Stimulated activated naive CD8-positive, alpha-beta T cell treated with anti-CD3 and anti-CD28 coated beads, Interleukin-15, amount 100 ng/mL, for 72 hours (primary cell): ENCODE results near the gene THTPA.
"Not testable (repeated sequence)": the region's sequence is repeated elsewhere in the genome, so short reads cannot be mapped to it uniquely, and the experiment has no call there.

Experiments used
- ATAC-seq: fragments of 150-1000 bp; cut with Tn5 transposase; 2 replicates; pipeline ENCODE4 v1.10.0; 2021; ENCODE audit warnings: mild to moderate bottlenecking, moderate library complexity
- DNase-seq, 2 donors: peaks; one replicate each; pipeline ENCODE4 v3.0.0; 2021 to 2022
- H3K27ac Mint-ChIP-seq, 2 donors: one replicate each; pipeline ENCODE4 v1.8.0; 2022; ENCODE audit warnings: mild to moderate bottlenecking in 2 of 2, mixed read lengths in 2 of 2, moderate library complexity in 2 of 2
- H3K27me3 Mint-ChIP-seq: one replicate; pipeline ENCODE4 v1.8.0; 2022; ENCODE audit warnings: mixed read lengths
- H3K4me1 Mint-ChIP-seq: one replicate; pipeline ENCODE4 v1.8.0; 2022; ENCODE audit warnings: mild to moderate bottlenecking, mixed read lengths
- H3K4me3 Mint-ChIP-seq, 2 donors: one replicate each; pipeline ENCODE4 v1.8.0; 2022; ENCODE audit warnings: mild to moderate bottlenecking in 2 of 2, mixed read lengths in 2 of 2, moderate library complexity in 1 of 2
- H3K9me3 Mint-ChIP-seq, 2 donors: one replicate each; pipeline ENCODE4 v1.8.0; 2022; ENCODE audit warnings: mixed read lengths in 2 of 2

Gene THTPA

DNA sequence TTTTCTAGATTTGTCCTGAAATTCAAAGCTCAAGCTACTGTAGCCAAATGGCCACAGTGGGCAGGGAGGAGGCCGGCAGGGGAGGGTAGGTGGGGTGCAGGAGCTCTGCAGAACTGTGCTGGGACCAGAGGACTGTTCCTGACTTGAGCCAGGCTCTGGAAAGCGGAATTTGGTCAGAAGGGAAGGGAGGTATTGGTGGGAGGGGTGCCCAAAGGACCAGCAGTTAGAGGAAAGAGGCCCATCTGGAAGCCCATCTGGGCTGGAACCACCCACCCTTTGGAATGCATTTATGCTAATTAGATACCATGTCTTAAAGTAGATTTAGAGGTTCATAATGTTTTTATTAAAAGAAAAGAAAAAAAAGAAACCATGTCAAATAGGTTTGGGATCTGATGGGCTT lies 47.0 kb downstream of the THTPA start:
- H3K4me3 Mint-ChIP-seq = no peak overlapping the region
- H3K27me3 Mint-ChIP-seq = no peaks in the 10 kb centered on the region
- peaks cover 26% of the 10 kb centered on the region for H3K4me1 Mint-ChIP-seq
- H3K9me3 Mint-ChIP-seq = no peaks in the 10 kb centered on the region
- no peak for DNase-seq
- no peak overlapping the region for H3K27ac Mint-ChIP-seq
- ATAC-seq = no peak

DNA sequence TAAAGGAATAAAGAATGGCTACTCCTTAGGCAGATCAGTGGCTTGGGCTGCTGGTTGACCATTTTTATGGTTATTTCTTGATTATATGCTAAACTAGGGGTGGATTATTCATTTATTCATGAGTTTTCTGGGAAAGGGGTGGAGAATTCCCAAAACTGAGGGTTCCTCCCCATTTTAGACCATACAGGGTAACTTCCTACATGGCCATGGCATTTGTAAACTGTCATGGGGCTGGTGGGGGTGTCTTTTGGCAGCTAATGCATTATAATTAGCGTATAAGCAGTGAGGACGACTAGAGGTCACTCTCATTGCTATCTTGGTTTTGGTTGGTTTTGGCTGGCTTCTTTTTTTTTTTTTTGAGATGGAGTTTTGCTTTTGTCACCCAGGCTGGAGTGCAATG lies 48.1 kb downstream of the THTPA start:
- Mint-ChIP-seq H3K4me1 (peaks cover 33% of the 10 kb centered on the region), H3K27me3 (no peaks in the 10 kb centered on the region), H3K9me3 (peaks cover 6% of the 10 kb centered on the region in 2 donors), H3K4me3 (no peak overlapping the region), H3K27ac (no peak overlapping the region)
- DNase-seq = no peak
- no peak for ATAC-seq

DNA sequence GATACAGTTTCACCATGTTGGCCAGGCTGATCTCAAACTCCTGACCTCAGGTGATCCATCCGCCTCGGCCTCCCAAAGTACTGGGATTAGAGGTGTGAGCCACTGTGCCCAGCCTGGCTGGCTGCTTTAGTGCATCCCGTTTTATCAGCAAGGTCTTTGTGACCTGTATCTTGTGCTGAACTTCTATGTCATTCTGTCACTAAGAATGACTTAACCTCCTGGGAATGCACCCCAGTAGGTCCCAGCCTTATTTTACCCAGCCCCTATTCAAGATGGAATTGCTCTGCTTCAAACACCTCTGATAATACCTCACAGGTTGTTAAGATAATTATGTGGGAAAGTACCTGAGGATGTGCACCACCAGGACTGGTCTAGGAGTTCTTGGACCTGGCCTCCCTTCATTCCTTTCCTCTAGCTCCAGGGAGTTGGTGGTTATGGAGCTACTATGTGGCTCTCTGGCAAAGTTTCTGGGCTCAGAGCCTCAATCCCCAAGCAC lies 48.7 kb downstream of the THTPA start:
- H3K27me3 Mint-ChIP-seq = no peaks in the 10 kb centered on the region
- ATAC-seq = no peak
- peaks cover 7 to 9% of the 10 kb centered on the region in 2 donors for H3K9me3 Mint-ChIP-seq
- peaks cover 39% of the 10 kb centered on the region for H3K4me1 Mint-ChIP-seq
- H3K27ac Mint-ChIP-seq = no peak overlapping the region
- H3K4me3 Mint-ChIP-seq = no peak overlapping the region
- no peak for DNase-seq

DNA sequence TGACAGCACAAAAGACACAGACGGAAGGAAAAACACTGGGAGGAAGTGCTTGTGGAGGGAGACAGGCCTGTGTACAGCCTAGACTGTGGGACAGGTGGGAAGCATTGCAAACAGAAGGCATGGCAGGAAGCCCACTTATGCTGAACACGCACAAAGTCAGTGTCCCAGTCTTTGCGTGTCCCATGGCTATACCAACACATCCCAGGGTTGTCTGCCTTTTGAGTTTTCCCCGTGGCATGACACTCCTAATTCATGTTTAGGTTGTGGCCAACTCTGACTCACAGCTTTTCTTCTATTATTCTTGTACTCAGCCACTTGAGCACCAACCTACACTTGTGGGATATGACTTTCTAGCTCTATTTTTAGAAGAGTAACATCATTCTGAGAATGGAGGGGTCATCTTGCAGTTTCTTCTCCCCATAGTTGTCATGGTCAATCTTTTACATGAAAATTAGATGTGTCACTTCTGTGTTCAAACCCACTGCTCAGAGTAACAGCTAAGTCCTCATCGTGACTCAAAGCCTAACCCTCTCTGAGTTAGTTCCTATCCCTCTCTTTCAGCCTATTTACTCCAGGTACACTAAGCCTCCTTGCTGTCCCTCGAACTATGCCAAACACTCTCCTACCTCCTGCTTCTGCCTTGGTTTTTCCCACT lies 50.0 kb downstream of the THTPA start:
- peaks cover 48% of the 10 kb centered on the region for H3K4me1 Mint-ChIP-seq
- DNase-seq (peak; percentile 17 to 23), ATAC-seq (peak; percentile 92)
- no peaks in the 10 kb centered on the region for H3K27me3 Mint-ChIP-seq
- peak overlapping the region in 1 of 2 donors; percentile 11 for H3K4me3 Mint-ChIP-seq
- H3K27ac Mint-ChIP-seq = peak overlapping the region; percentile 4 to 85
- H3K9me3 Mint-ChIP-seq = peaks cover 7 to 9% of the 10 kb centered on the region in 2 donors

DNA sequence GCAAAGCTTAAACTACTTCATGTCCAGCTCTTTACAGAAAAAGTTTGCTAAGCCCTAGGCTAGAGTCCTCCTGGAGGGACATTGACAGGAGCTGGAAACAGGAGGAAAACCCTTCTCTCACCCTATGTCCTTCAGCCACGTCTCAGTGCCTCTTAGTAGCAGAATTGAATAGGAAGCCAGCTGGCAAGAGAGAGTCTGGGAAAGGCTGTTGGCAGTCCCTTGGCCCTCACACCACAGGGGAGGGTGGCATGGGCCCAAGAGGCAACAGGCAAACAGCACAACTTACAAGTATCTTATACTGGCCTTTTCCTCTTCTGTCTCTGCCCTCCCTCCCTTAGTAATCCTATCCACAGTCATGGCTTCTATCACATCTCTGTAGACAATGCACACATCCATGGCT lies 52.4 kb downstream of the THTPA start:
- no peak overlapping the region for H3K4me3 Mint-ChIP-seq
- peaks cover 7 to 9% of the 10 kb centered on the region in 2 donors for H3K9me3 Mint-ChIP-seq
- no peak overlapping the region for H3K27ac Mint-ChIP-seq
- H3K4me1 Mint-ChIP-seq = peaks cover 48% of the 10 kb centered on the region
- DNase-seq = no peak
- ATAC-seq = no peak
- H3K27me3 Mint-ChIP-seq = no peaks in the 10 kb centered on the region

DNA sequence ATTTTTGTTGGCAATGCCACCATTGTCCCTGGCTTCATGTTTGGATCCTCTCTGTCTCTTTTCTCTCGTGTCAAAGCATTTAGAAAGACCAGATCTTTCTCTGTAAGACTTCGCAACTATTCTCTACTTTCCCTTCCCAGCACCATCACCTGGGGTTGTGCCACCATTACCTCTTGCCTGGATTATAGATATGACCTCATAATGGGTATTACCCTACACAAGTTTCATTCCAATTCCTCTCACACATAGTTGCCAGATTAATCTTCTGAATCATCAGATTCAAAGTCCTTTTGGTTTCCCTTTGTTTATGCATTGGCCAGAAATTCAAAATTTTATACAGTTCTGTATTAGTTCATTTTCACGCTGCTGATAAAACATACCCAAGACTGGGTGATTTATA lies 52.9 kb downstream of the THTPA start:
- no peak for ATAC-seq
- Mint-ChIP-seq H3K27me3 (no peaks in the 10 kb centered on the region), H3K9me3 (peaks cover 7 to 9% of the 10 kb centered on the region in 2 donors), H3K27ac (peak overlapping the region in 1 of 2 donors; percentile 1), H3K4me3 (peak overlapping the region in 1 of 2 donors; percentile 5), H3K4me1 (peaks cover 51% of the 10 kb centered on the region)
- DNase-seq = no peak

DNA sequence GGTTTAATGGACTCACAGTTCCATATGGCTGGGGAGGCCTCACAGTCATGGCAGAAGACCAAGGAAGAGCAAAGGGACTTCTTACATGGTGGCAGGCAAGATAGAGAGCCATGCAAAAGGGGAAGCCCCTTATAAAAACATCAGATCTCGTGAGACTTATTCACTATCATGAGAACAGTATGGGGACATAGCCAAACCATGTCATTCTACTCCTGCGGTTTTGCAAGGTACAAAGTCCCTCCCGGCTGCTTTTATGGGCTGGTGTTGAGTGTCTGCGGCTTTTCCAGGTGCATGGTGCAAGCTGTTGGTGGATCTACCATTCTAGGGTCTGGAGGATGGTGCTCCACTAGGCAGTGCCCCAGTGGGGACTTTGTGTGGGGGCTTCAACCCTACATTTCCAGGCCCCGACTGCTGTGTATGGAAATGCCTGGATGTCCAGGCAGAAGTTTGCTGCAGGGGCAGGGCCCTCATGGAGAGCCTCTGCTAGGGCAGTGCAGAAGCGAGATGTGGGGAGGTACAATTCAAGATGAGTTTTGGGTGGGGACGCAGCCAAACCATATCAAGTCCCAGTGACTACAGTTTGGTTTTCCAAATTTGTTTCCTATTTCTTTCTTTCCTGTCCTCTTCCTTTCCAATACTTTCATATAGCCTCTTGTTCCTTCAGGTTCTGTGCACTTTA lies 53.5 kb downstream of the THTPA start:
- not testable (repeated sequence) for H3K9me3 Mint-ChIP-seq, DNase-seq, H3K27me3 Mint-ChIP-seq, ATAC-seq
- H3K4me1 Mint-ChIP-seq = peaks cover 57% of the 10 kb centered on the region
- peak overlapping the region in 1 of 2 donors; percentile 5 for H3K4me3 Mint-ChIP-seq
- H3K27ac Mint-ChIP-seq = peak overlapping the region in 1 of 2 donors; percentile 30
